Globus pallidus (tissue), 1 donor: ENCODE data around the gene CLMN.

ENCODE experiments used
- DNase-seq: peaks from one replicate; pipeline ENCODE4 v3.0.0-alpha.2; 2015; ENCODE audit warnings: low spot score

Gene CLMN

GRCh38 chr14:95341115-95341514, 21.4 kb upstream of the CLMN start:
- DNase-seq = no peak

- no peak for DNase-seq
Observed at GRCh38 chr14:95340201-95340697, 20.5 kb upstream of the CLMN start.

- DNase-seq = no peak
Observed at GRCh38 chr14:95339301-95339865, 19.7 kb upstream of the CLMN start.

GRCh38 chr14:95338436-95338835, 18.7 kb upstream of the CLMN start:
- DNase-seq = no peak

- no peak for DNase-seq
Observed at GRCh38 chr14:95337041-95337595, 17.4 kb upstream of the CLMN start.

GRCh38 chr14:95336192-95336760, 16.6 kb upstream of the CLMN start:
- DNase-seq = no peak

GRCh38 chr14:95335071-95335470, 15.4 kb upstream of the CLMN start:
- no peak for DNase-seq

- no peak for DNase-seq
Observed at GRCh38 chr14:95334044-95334443, 14.3 kb upstream of the CLMN start.

GRCh38 chr14:95332641-95333040, 12.9 kb upstream of the CLMN start:
- no peak for DNase-seq

- no peak for DNase-seq
Observed at GRCh38 chr14:95331708-95332408, 12.2 kb upstream of the CLMN start.

- DNase-seq = no peak
Observed at GRCh38 chr14:95330591-95331370, 11.1 kb upstream of the CLMN start.

- no peak for DNase-seq
Observed at GRCh38 chr14:95329941-95330340, 10.2 kb upstream of the CLMN start.

- DNase-seq = no peak
Observed at GRCh38 chr14:95328729-95329503, 9.2 kb upstream of the CLMN start.

- no peak for DNase-seq
Observed at GRCh38 chr14:95327558-95328374, 8.1 kb upstream of the CLMN start.

GRCh38 chr14:95326987-95327386, 7.3 kb upstream of the CLMN start:
- no peak for DNase-seq

- DNase-seq = no peak
Observed at GRCh38 chr14:95323917-95324316, 4.2 kb upstream of the CLMN start.

- DNase-seq = no peak
Observed at GRCh38 chr14:95323361-95323760, 3.7 kb upstream of the CLMN start.

- DNase-seq = no peak
Observed at GRCh38 chr14:95322651-95323050, 2.9 kb upstream of the CLMN start.

GRCh38 chr14:95321693-95322455, 2.2 kb upstream of the CLMN start:
- DNase-seq = no peak
